Prostate gland (tissue), 2 donors: Measurements from ENCODE around the gene MICAL3. TPM values are rescaled to one million over a fixed set of nuclear protein-coding genes. Genes with fewer than 3 reads are reported as not detected.
"Not testable (repeated sequence)": the region's sequence is repeated elsewhere in the genome, so short reads cannot be mapped to it uniquely, and the experiment has no call there.

Source experiments
- DNase-seq: peaks from one replicate; pipeline ENCODE4 v3.0.0-alpha.2; 2019; ENCODE audit warnings: low spot score
- H3K27ac ChIP-seq, 2 donors: fragments of 200-600 bp; sonication (generic); 2 replicates each; pipeline ENCODE4 v1.5.1; 2017 to 2019
- H3K27me3 ChIP-seq: fragments of 200-600 bp; sonication (generic); replicated peaks from 2 replicates; pipeline ENCODE4 v1.5.1; 2019; ENCODE audit not compliant: insufficient read depth
- H3K36me3 ChIP-seq, 2 donors: fragments of 200-600 bp; sonication (generic); 1 replicate in 1 of 2; 2 replicates in 1 of 2; pipeline versions ENCODE4 v1.5.1 to v1.8.1; 2017 to 2019
- H3K4me1 ChIP-seq: fragments of 200-600 bp; sonication (generic); replicated peaks from 2 replicates; pipeline ENCODE4 v1.5.1; 2019
- H3K4me3 ChIP-seq, 2 donors: fragments of 200-600 bp; sonication (generic); 2 replicates each; pipeline ENCODE4 v1.5.1; 2017 to 2019
- H3K9me3 ChIP-seq: fragments of 200-600 bp; sonication (generic); 2 replicates; pipeline ENCODE4 v1.5.1; 2017
- CTCF ChIP-seq, 4 experiments: fragments of 200-600 bp in 2 of 4; fragments of 450-650 bp in 2 of 4; sonication (generic) in 2 of 4; IDR thresholded peaks; 1 replicate in 3 of 4; 2 replicates in 1 of 4; pipeline ENCODE4 v1.5.1; 2016 to 2019; ENCODE audit warnings: antibody characterized with exemption in 4 of 4, mild to moderate bottlenecking in 2 of 4, moderate library complexity in 2 of 4
- POLR2A ChIP-seq: fragments of 450-650 bp; IDR thresholded peaks from one replicate; pipeline ENCODE4 v1.6.1; 2016; ENCODE audit warnings: antibody characterized with exemption, mild to moderate bottlenecking
- POLR2AphosphoS5 ChIP-seq: sonication (generic); formaldehyde crosslinking; IDR thresholded peaks from one replicate; pipeline ENCODE4 v1.6.1; 2017; ENCODE audit warnings: antibody characterized with exemption
- WGBS: methylation state at CpG from one replicate; pipeline ENCODE4 v1.1.5; 2018; 5-methylcytosine and 5-hydroxymethylcytosine counted together
- intact Hi-C: fragments of 100-400 bp; cut with DNase I; formaldehyde crosslinking; loops from one replicate; pipeline ENCODE4 v1.14.2; 2022
- total RNA-seq, 2 donors: library from RNA; depleted of rRNA; stranded (reverse); fragments of >200 nt; gene quantifications; one replicate each; pipeline ENCODE4 v1.1.0, GENCODE V29; 2016

Gene MICAL3
- total RNA-seq, 2 donors from 2014 or later, result 58.6 to 78.7 TPM

- Histone ChIP-seq H3K4me3 (no peak overlapping the region), H3K36me3 (no peaks in the 10 kb centered on the region), H3K4me1 (no peaks in the 10 kb centered on the region), H3K9me3 (no peaks in the 10 kb centered on the region), H3K27ac (no peak overlapping the region), H3K27me3 (no peaks in the 10 kb centered on the region)
- no peak for TF ChIP-seq POLR2AphosphoS5
- no peak for TF ChIP-seq POLR2A
- no peak for TF ChIP-seq CTCF (IDR thresholded peaks at IDR 0.05)
- WGBS, result 91% methylated on average over 2 of the region's 2 CpGs
- intact Hi-C loops, result no loop called here
- no peak for DNase-seq
Observed at GRCh38 chr22:18013436-18013835, 10.9 kb downstream of the MICAL3 start.

DNA sequence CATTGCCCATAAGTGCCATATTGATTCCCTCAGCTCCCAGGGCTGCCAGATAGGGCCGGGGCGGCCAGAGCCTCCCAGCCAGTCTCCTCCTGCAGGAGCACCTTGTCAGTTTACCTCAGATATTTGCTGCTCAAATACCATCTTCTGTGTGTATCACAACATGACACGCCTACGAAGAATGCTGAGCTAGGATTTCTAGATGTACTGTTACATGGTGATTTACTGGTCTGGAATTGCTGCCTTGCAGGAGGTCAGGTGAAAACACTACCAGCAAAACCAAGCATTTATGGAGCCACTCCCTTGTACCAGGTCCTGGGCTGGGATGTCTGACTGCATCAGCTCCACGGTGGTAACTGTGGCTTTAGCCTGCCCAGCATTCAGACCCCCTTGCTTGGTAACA lies 11.8 kb downstream of the MICAL3 start:
- H3K27ac ChIP-seq, result peak overlapping the region in 1 of 2 donors; percentile 25
- DNase-seq, result no peak
- TF ChIP-seq POLR2A, result no peak
- TF ChIP-seq POLR2AphosphoS5, result peak; percentile 63
- no peak for TF ChIP-seq CTCF (IDR thresholded peaks at IDR 0.05)
- no peak overlapping the region for H3K4me3 ChIP-seq
- H3K4me1 ChIP-seq, result no peaks in the 10 kb centered on the region
- intact Hi-C loops, result no loop called here
- 58% methylated on average over 5 of the region's 5 CpGs for WGBS
- H3K9me3 ChIP-seq, result no peaks in the 10 kb centered on the region
- no peaks in the 10 kb centered on the region for H3K36me3 ChIP-seq
- H3K27me3 ChIP-seq, result no peaks in the 10 kb centered on the region

- Histone ChIP-seq H3K4me1 (no peaks in the 10 kb centered on the region), H3K27me3 (no peaks in the 10 kb centered on the region), H3K27ac (no peak overlapping the region), H3K9me3 (no peaks in the 10 kb centered on the region), H3K4me3 (no peak overlapping the region), H3K36me3 (no peaks in the 10 kb centered on the region)
- no peak for DNase-seq
- WGBS, result 88% methylated on average over 2 of the region's 2 CpGs
- intact Hi-C loops, result no loop called here
- TF ChIP-seq CTCF (IDR thresholded peaks at IDR 0.05) (no peak), POLR2AphosphoS5 (no peak), POLR2A (no peak)
Observed at GRCh38 chr22:18010266-18010665, 14.1 kb downstream of the MICAL3 start.

DNA sequence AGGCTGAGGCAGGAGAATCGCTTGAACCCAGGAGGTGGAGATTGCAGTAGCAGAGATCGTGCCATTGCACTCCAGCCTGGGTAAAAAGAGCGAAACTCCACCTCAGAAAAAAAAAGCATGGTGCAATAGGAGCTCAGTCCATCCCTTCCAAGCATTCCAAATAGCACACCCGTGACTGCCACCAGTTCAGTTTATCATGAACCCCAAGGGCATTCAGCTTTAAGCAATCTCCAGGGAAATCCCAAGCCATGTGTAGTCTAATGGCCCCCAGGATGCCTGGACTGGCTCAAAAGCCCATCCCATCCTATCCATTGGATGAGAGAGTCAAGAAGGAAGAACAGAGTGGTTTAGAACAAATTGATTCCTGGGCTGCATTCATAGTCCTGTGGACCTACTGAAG lies 16.2 kb downstream of the MICAL3 start:
- intact Hi-C loops, result no loop called here
- TF ChIP-seq POLR2A (no peak), CTCF (IDR thresholded peaks at IDR 0.05) (no peak), POLR2AphosphoS5 (no peak)
- no peaks in the 10 kb centered on the region for H3K36me3 ChIP-seq

DNA sequence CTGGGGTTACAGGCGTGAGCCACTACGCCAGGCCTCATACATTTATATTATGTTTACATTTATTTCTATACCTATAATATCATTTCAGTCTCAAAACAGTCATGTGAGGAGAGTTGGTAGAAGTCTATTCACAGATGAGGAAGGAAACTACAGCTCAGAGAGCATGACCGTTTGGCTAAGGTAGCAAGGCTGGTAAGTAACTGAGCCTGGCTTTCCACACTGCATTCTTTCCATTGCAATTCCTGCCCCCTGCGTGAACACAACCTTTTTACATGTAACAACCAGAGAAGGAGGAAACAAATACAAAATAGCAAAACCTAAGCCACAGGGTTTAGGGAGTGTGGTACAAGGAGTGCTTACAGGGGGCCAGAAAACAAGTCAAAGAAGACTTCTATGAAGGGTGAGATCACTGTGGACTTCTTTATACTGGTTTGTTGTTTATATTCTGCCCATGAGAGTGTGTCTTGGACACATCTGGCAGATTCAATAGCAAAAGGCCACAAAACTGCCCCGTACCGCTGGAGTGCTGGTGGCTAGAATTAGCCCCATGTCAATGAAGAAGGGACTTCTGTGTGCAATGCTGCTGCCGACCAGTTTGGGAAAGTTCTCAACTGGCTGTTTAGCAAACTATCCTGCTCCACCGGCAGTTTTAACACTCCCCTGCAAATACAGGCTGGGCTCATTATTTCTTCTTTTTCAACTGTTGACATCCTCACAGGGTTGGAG lies 19.0 kb downstream of the MICAL3 start:
- Histone ChIP-seq H3K27ac (peak overlapping the region in 1 of 2 donors; percentile 11), H3K9me3 (no peaks in the 10 kb centered on the region), H3K36me3 (no peaks in the 10 kb centered on the region), H3K4me1 (peaks cover under 1% of the 10 kb centered on the region), H3K4me3 (no peak overlapping the region), H3K27me3 (no peaks in the 10 kb centered on the region)
- intact Hi-C loops, result no loop called here
- TF ChIP-seq POLR2A (no peak), POLR2AphosphoS5 (no peak), CTCF (IDR thresholded peaks at IDR 0.05) (no peak)
- WGBS, result 54% methylated on average over 8 of the region's 8 CpGs
- DNase-seq, result no peak

More for the DNA sequence above, 16.2 kb downstream of the MICAL3 start:
- Histone ChIP-seq H3K9me3 (no peaks in the 10 kb centered on the region), H3K4me1 (no peaks in the 10 kb centered on the region), H3K4me3 (no peak overlapping the region), H3K27me3 (no peaks in the 10 kb centered on the region), H3K27ac (no peak overlapping the region)
- no peak for DNase-seq
- WGBS, result 87% methylated on average over 4 of the region's 4 CpGs

GRCh38 chr22:18001894-18002315 lies 22.5 kb downstream of the MICAL3 start:
- peak overlapping the region; percentile 81 to 91 for H3K4me3 ChIP-seq
- not testable (repeated sequence) for H3K36me3 ChIP-seq, DNase-seq, H3K27me3 ChIP-seq, H3K4me1 ChIP-seq, H3K9me3 ChIP-seq
- intact Hi-C loops, result loop anchor here (1.0 to 2.0 kb wide), 3 partner anchors 22 to 91 kb away; partner anchors contain the start of genes MICAL3 and PEX26
- WGBS, result 45% methylated on average over 15 of the region's 15 CpGs
- H3K27ac ChIP-seq, result peak overlapping the region; percentile 88 to 89
